Measurements from ENCODE around the gene TMCO6. TPM values are rescaled to one million over a fixed set of nuclear protein-coding genes. Genes with fewer than 3 reads are reported as not detected.
"Not testable (repeated sequence)": the region's sequence is repeated elsewhere in the genome, so short reads cannot be mapped to it uniquely, and the experiment has no call there.

TMCO6 gene
- total and polyA plus RNA-seq, 2 experiments from 2014 or later: 14.2 to 234 TPM

DNA sequence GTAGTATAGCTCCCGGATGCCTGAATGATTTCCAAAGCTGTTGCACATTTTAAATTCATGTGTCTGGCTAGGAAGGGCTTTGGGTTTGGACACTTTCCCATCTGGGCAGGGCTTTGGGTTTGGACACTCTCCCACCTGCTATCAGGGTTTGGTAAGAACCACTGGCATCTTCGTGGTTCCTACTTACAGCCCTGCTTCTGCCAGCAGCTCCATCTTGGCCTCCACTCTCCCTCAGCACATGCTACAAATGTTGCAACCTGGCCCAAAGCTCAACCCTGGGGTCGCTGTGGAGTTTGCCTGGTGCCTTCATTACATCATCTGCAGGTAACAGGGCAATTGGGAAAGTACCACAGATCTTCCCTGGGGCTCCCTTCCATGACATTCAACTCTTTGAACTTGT lies 3.5 kb downstream of the TMCO6 start:
- TF ChIP-seq, protein P1, sequence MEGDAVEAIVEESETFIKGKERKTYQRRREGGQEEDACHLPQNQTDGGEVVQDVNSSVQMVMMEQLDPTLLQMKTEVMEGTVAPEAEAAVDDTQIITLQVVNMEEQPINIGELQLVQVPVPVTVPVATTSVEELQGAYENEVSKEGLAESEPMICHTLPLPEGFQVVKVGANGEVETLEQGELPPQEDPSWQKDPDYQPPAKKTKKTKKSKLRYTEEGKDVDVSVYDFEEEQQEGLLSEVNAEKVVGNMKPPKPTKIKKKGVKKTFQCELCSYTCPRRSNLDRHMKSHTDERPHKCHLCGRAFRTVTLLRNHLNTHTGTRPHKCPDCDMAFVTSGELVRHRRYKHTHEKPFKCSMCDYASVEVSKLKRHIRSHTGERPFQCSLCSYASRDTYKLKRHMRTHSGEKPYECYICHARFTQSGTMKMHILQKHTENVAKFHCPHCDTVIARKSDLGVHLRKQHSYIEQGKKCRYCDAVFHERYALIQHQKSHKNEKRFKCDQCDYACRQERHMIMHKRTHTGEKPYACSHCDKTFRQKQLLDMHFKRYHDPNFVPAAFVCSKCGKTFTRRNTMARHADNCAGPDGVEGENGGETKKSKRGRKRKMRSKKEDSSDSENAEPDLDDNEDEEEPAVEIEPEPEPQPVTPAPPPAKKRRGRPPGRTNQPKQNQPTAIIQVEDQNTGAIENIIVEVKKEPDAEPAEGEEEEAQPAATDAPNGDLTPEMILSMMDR (IDR thresholded peaks at IDR 0.05; ENCODE audit: low read depth, low read length): no peak
- peaks cover 11% of the 10 kb centered on the region for H3K36me3 ChIP-seq
- peak in 1 of 2 donors; percentile 92 for DNase-seq (ENCODE audit: low read depth in 1 of 2, low spot score in 1 of 2)
- no peaks in the 10 kb centered on the region for H3K27me3 ChIP-seq
- H3K9me3 ChIP-seq (ENCODE audit: low read depth): no peaks in the 10 kb centered on the region
- H3K27ac ChIP-seq: no peak overlapping the region
- no peak overlapping the region for H3K4me3 ChIP-seq
- peaks cover 14% of the 10 kb centered on the region for H3K4me1 ChIP-seq (ENCODE audit: low read depth)

DNA sequence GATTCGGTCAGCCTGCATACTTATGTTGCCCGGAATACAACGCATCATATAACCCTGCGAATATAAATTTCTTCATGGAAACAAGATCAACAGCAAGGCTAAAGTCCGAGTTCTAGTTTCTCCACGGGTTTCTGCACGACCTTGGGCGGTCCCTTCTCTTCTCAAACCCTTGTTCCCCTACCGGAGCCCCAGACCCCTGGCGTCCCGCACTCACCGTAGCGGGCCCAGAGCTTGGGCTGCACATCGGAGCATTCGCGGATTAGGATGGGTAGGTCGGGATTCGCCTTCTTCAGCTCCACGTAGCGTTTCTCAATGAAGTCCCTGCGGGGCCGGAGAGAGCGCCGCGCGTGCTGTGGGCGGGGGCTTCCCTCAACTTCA lies 7.8 kb downstream of the TMCO6 start:
- H3K4me1 ChIP-seq (ENCODE audit: low read depth): peaks cover 11% of the 10 kb centered on the region
- peak overlapping the region; percentile 75 for H3K27ac ChIP-seq
- H3K4me3 ChIP-seq: peak overlapping the region; percentile 93
- no peak for DNase-seq (ENCODE audit: low read depth in 1 of 2, low spot score in 1 of 2)
- no peaks in the 10 kb centered on the region for H3K9me3 ChIP-seq (ENCODE audit: low read depth)
- peaks cover 35% of the 10 kb centered on the region for H3K36me3 ChIP-seq
- no peaks in the 10 kb centered on the region for H3K27me3 ChIP-seq
- TF ChIP-seq, protein P1 (IDR thresholded peaks at IDR 0.05; ENCODE audit: low read depth, low read length): no peak

DNA sequence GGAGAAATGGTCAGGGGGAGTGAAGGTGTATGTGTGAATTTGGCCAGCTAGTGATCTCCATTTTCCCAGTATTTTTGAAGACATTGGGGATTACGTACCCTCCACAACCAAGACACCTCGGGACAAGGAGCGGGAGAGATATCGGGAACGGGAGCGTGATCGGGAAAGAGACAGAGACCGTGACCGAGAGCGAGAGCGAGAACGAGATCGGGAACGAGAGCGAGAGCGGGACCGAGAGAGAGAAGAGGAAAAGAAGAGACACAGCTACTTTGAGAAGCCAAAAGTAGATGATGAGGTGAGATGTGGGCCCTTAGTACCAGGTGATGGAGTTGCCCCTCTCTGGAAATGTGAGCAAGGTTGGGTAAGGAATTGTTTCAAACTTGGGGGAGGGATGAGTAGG lies 19.6 kb downstream of the TMCO6 start:
- no peak for DNase-seq (ENCODE audit: low read depth in 1 of 2, low spot score in 1 of 2)
- H3K36me3 ChIP-seq: peaks cover 81% of the 10 kb centered on the region
- H3K4me1 ChIP-seq (ENCODE audit: low read depth): peaks cover 1% of the 10 kb centered on the region
- H3K9me3 ChIP-seq (ENCODE audit: low read depth): no peaks in the 10 kb centered on the region
- TF ChIP-seq, protein P1 (IDR thresholded peaks at IDR 0.05; ENCODE audit: low read depth, low read length): no peak
- no peak overlapping the region for H3K4me3 ChIP-seq
- no peak overlapping the region for H3K27ac ChIP-seq
- no peaks in the 10 kb centered on the region for H3K27me3 ChIP-seq

DNA sequence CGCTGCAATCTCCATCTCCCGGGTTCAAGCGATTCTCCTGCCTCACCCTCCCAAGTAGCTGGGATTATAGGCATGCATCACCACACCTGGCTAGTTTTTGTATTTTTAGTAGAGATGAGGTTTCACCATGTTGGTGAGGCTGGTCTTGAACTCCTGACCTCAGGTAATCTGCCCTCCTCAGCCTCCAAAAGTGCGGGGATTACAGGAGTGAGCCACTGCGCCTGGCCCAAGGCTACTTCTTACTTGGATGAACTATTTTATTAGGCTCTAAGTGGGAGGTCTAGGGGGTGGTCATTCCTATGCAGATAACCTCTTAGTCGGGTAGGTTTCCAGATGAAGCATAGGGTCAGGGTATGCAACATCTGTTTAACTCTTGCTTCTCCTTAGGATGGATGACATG lies 21.1 kb downstream of the TMCO6 start:
- H3K27me3 ChIP-seq; DNase-seq (ENCODE audit: low read depth in 1 of 2, low spot score in 1 of 2); H3K27ac ChIP-seq; H3K4me1 ChIP-seq (ENCODE audit: low read depth); H3K4me3 ChIP-seq; H3K9me3 ChIP-seq (ENCODE audit: low read depth): not testable (repeated sequence)
- peaks cover 66% of the 10 kb centered on the region for H3K36me3 ChIP-seq

DNA sequence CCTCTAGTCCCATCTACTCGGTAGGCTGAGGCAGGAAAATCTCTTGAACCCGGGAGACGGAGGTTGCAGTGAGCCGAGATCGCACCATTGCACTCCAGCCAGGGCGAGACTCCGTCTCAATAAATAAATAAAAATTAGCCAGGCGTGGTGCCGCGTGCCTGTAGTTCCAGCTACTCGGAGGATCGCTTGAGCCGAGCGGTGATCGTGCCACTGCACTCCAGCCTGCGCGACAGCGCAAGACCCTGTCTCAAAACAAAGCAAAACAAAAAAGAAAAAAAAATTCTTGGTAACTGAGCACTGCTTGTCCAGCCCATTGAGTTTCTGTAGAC lies 24.7 kb downstream of the TMCO6 start:
- Histone ChIP-seq H3K9me3 (ENCODE audit: low read depth) (no peaks in the 10 kb centered on the region), H3K36me3 (peaks cover 39% of the 10 kb centered on the region), H3K27me3 (no peaks in the 10 kb centered on the region), H3K4me3 (peak overlapping the region; percentile 75), H3K27ac (peak overlapping the region; percentile 83), H3K4me1 (ENCODE audit: low read depth) (peaks cover 3% of the 10 kb centered on the region)
- no peak for DNase-seq (ENCODE audit: low read depth in 1 of 2, low spot score in 1 of 2)
- TF ChIP-seq, protein P1 (IDR thresholded peaks at IDR 0.05; ENCODE audit: low read depth, low read length): no peak

DNA sequence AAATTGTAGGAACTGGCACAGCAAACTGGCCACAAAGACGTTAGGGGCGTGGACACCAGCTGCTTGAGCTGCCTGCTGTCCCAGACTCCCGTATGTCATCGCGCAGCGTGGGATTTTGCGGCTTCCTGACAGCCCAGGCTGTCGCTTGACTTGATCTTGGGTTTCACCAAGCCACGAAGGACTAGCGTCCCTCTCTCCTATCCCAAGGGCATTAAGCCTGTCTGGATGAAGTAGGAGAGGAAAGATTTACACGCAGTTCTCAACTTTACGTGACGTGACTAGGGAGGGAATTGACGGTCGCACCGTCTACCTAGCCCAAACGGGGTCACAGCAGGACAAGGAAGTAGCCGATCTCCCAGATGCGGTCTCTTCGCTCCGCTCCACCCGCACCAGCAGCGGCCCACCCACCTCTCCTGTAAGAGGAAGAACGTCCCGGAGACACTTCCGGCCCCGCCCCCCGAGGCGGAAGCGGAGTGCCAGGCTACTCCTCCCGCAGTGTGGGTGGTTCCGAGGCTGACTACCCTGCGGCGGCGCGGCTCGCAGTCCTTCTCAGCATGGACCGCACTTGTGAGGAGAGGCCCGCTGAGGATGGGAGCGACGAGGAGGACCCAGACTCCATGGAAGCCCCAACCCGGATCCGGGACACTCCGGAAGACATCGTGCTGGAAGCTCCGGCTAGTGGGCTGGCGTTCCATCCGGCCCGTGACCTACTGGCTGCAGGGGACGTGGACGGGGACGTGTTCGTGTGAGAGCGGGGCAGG lies 25.3 kb downstream of the TMCO6 start, which contains the start of gene WDR55:
WDR55 (plus strand) TSS at position 546 of the 761 bp plus-strand sequence; CDS start at position 555, 9 bp downstream.
- H3K9me3 ChIP-seq (ENCODE audit: low read depth): no peaks in the 10 kb centered on the region
- TF ChIP-seq, protein P1 (IDR thresholded peaks at IDR 0.05; ENCODE audit: low read depth, low read length): no peak
- H3K27me3 ChIP-seq: no peaks in the 10 kb centered on the region
- peak; percentile 93 to 96 for DNase-seq (ENCODE audit: low read depth in 1 of 2, low spot score in 1 of 2)
- peak within 1 kb of the TSS; percentile 75 for H3K4me3 ChIP-seq
- H3K4me1 ChIP-seq (ENCODE audit: low read depth): peaks cover 3% of the 10 kb centered on the region
- H3K36me3 ChIP-seq: peaks cover 40% of the 10 kb centered on the region
- peak within 1 kb of the TSS; percentile 83 for H3K27ac ChIP-seq

DNA sequence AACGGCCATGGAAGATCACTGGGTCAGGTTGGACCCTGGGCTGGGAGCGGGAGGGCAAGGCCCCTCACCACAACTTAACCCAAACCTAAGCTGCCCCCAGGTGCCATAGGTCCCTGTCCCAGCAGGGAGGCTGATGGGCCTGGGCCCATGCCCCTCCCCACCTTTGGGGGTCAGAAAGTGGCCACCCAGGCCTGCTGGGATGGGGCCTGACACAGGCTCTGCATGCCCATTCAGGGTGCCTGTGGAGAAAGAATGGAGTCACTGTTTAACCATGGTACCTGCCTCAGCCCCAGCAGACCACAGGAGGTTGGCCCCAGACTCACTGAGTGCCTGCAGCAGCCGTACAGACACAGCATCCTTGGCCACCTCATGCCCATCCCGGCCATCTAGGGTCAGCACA lies 31.8 kb downstream of the TMCO6 start:
- peaks cover 26% of the 10 kb centered on the region for H3K36me3 ChIP-seq
- H3K4me3 ChIP-seq; H3K4me1 ChIP-seq (ENCODE audit: low read depth); H3K27ac ChIP-seq; DNase-seq (ENCODE audit: low read depth in 1 of 2, low spot score in 1 of 2); H3K9me3 ChIP-seq (ENCODE audit: low read depth); H3K27me3 ChIP-seq: not testable (repeated sequence)
